ENCODE measurements around the gene MAGI2. TPM values are rescaled to one million over a fixed set of nuclear protein-coding genes. Genes with fewer than 3 reads are reported as not detected.
"Not testable (repeated sequence)": the region's sequence is repeated elsewhere in the genome, so short reads cannot be mapped to it uniquely, and the experiment has no call there.

MAGI2 gene
- polyA plus RNA-seq, 1 experiment: 0.81 TPM

GRCh38 chr7:78299088-78299487 lies 1154.4 kb downstream of the MAGI2 start:
- no peak for TF ChIP-seq CTCF (IDR thresholded peaks at IDR 0.05; ENCODE audit: insufficient read depth, low read depth, low read length)
- ChIA-PET POLR2A (no interaction called here), CTCF (interaction anchor here (0.6 kb wide), 1 partner anchor 67 kb away, joined by 3 read pairs; no protein-coding TSS in a partner anchor)
- Histone ChIP-seq H3K4me3 (ENCODE audit: low read depth, low read length) (no peak overlapping the region), H3K36me3 (ENCODE audit: control insufficient read depth, insufficient read depth, low read length) (no peaks in the 10 kb centered on the region), H3K27me3 (ENCODE audit: control insufficient read depth, insufficient read depth, low read length) (no peaks in the 10 kb centered on the region)
- no peak for DNase-seq (ENCODE audit: low read depth)

- POLR2A ChIA-PET: interaction anchor here (0.6 kb wide), 1 partner anchor 730 kb away, joined by 3 read pairs; no protein-coding TSS in a partner anchor
- Histone ChIP-seq H3K27me3 (ENCODE audit: control insufficient read depth, insufficient read depth, low read length) (no peaks in the 10 kb centered on the region), H3K4me3 (ENCODE audit: low read depth, low read length) (no peak overlapping the region), H3K36me3 (ENCODE audit: control insufficient read depth, insufficient read depth, low read length) (no peaks in the 10 kb centered on the region)
- DNase-seq (ENCODE audit: low read depth): no peak
- CTCF ChIA-PET: no interaction called here
- no peak for TF ChIP-seq CTCF (IDR thresholded peaks at IDR 0.05; ENCODE audit: insufficient read depth, low read depth, low read length)
Measured at GRCh38 chr7:78296644-78297371, 1156.7 kb downstream of the MAGI2 start.

GRCh38 chr7:78296046-78296597 lies 1157.3 kb downstream of the MAGI2 start:
- Histone ChIP-seq H3K4me3 (ENCODE audit: low read depth, low read length) (no peak overlapping the region), H3K27me3 (ENCODE audit: control insufficient read depth, insufficient read depth, low read length) (no peaks in the 10 kb centered on the region), H3K36me3 (ENCODE audit: control insufficient read depth, insufficient read depth, low read length) (no peaks in the 10 kb centered on the region)
- no peak for DNase-seq (ENCODE audit: low read depth)
- TF ChIP-seq CTCF (IDR thresholded peaks at IDR 0.05; ENCODE audit: insufficient read depth, low read depth, low read length): no peak
- CTCF ChIA-PET: no interaction called here
- POLR2A ChIA-PET: interaction anchor here (0.6 kb wide), 1 partner anchor 729 kb away, joined by 3 read pairs; no protein-coding TSS in a partner anchor

- H3K36me3 ChIP-seq (ENCODE audit: control insufficient read depth, insufficient read depth, low read length); POLR2A ChIA-PET; DNase-seq (ENCODE audit: low read depth); H3K27me3 ChIP-seq (ENCODE audit: control insufficient read depth, insufficient read depth, low read length); H3K4me3 ChIP-seq (ENCODE audit: low read depth, low read length); CTCF ChIA-PET: not testable (repeated sequence)
Measured at GRCh38 chr7:78289471-78289870, 1164.0 kb downstream of the MAGI2 start.

- DNase-seq (ENCODE audit: low read depth): no peak
Measured at GRCh38 chr7:78284945-78285344, 1168.5 kb downstream of the MAGI2 start.

More at GRCh38 chr7:78284945-78285344, 1168.5 kb downstream of the MAGI2 start:
- H3K27me3 ChIP-seq (ENCODE audit: control insufficient read depth, insufficient read depth, low read length): no peaks in the 10 kb centered on the region
- CTCF ChIA-PET: no interaction called here
- no peak overlapping the region for H3K4me3 ChIP-seq (ENCODE audit: low read depth, low read length)
- no peak for TF ChIP-seq CTCF (IDR thresholded peaks at IDR 0.05; ENCODE audit: insufficient read depth, low read depth, low read length)
- H3K36me3 ChIP-seq (ENCODE audit: control insufficient read depth, insufficient read depth, low read length): no peaks in the 10 kb centered on the region
- POLR2A ChIA-PET: interaction anchor here (0.6 kb wide), 1 partner anchor 136 kb away, joined by 4 read pairs; no protein-coding TSS in a partner anchor

Measured in BJ (cell line).